ENCODE results near the gene RPH3AL. TPM values are rescaled to one million over a fixed set of nuclear protein-coding genes. Genes with fewer than 3 reads are reported as not detected.
"Not testable (repeated sequence)": the region's sequence is repeated elsewhere in the genome, so short reads cannot be mapped to it uniquely, and the experiment has no call there.

The RPH3AL gene
- total RNA-seq, 1 donor from 2014 or later = 31.5 TPM

GRCh38 chr17:182050-182751 lies 170.4 kb downstream of the RPH3AL start:
- no peak for DNase-seq (ENCODE audit: low spot score)

GRCh38 chr17:181245-182049 lies 171.2 kb downstream of the RPH3AL start, which contains the start of gene DOC2B:
DOC2B (minus strand) TSS chr17:181650; CDS start chr17:181479, 171 bp downstream.
- no peak for DNase-seq (ENCODE audit: low spot score)

- DNase-seq (ENCODE audit: low spot score) = no peak
Measured at GRCh38 chr17:180381-181244, 172.0 kb downstream of the RPH3AL start.

- DNase-seq (ENCODE audit: low spot score) = no peak
Measured at GRCh38 chr17:179781-180380, 172.7 kb downstream of the RPH3AL start.

GRCh38 chr17:179066-179432 lies 173.6 kb downstream of the RPH3AL start:
- DNase-seq (ENCODE audit: low spot score) = no peak

GRCh38 chr17:178292-179065 lies 174.1 kb downstream of the RPH3AL start:
- DNase-seq (ENCODE audit: low spot score) = no peak

- DNase-seq (ENCODE audit: low spot score) = no peak
Measured at GRCh38 chr17:177762-178161, 174.8 kb downstream of the RPH3AL start.

GRCh38 chr17:177155-177554 lies 175.5 kb downstream of the RPH3AL start:
- no peak for DNase-seq (ENCODE audit: low spot score)

GRCh38 chr17:173166-173911 lies 179.3 kb downstream of the RPH3AL start:
- no peak for DNase-seq (ENCODE audit: low spot score)

- no peak for DNase-seq (ENCODE audit: low spot score)
Measured at GRCh38 chr17:172401-172800, 180.2 kb downstream of the RPH3AL start.

GRCh38 chr17:171871-172270 lies 180.7 kb downstream of the RPH3AL start:
- no peak for DNase-seq (ENCODE audit: low spot score)

GRCh38 chr17:170130-170670 lies 182.4 kb downstream of the RPH3AL start:
- DNase-seq (ENCODE audit: low spot score) = no peak

- not testable (repeated sequence) for DNase-seq (ENCODE audit: low spot score)
Measured at GRCh38 chr17:168614-169013, 184.0 kb downstream of the RPH3AL start.

GRCh38 chr17:165939-166338 lies 186.7 kb downstream of the RPH3AL start:
- no peak for DNase-seq (ENCODE audit: low spot score)

GRCh38 chr17:164303-165235 lies 188.0 kb downstream of the RPH3AL start:
- no peak for DNase-seq (ENCODE audit: low spot score)

- DNase-seq (ENCODE audit: low spot score) = no peak
Measured at GRCh38 chr17:163514-164098, 189.0 kb downstream of the RPH3AL start.

- DNase-seq (ENCODE audit: low spot score) = no peak
Measured at GRCh38 chr17:162689-163088, 189.9 kb downstream of the RPH3AL start.
